ENCODE data around the gene ZBTB8B.

- TF ChIP-seq CTCF (IDR thresholded peaks at IDR 0.05; ENCODE audit: low read depth, low read length, poor library complexity, severe bottlenecking) (no peak), EZH2phosphoT487 (IDR thresholded peaks at IDR 0.05; ENCODE audit: borderline replicate concordance, low read length) (no peak)
Observed at GRCh38 chr1:32464191-32464715, 619 bp upstream of the ZBTB8B start.

Measured in DOHH2 (cell line).